Prostate gland (tissue), 2 donors: ENCODE results near the gene TMPRSS9. TPM values are rescaled to one million over a fixed set of nuclear protein-coding genes. Genes with fewer than 3 reads are reported as not detected.

Experiments
- DNase-seq: peaks from one replicate; pipeline ENCODE4 v3.0.0-alpha.2; 2019; ENCODE audit warnings: low spot score
- H3K27ac ChIP-seq, 2 donors: fragments of 200-600 bp; sonication (generic); 2 replicates each; pipeline ENCODE4 v1.5.1; 2017 to 2019
- H3K27me3 ChIP-seq: fragments of 200-600 bp; sonication (generic); replicated peaks from 2 replicates; pipeline ENCODE4 v1.5.1; 2019; ENCODE audit not compliant: insufficient read depth
- H3K36me3 ChIP-seq, 2 donors: fragments of 200-600 bp; sonication (generic); 1 replicate in 1 of 2; 2 replicates in 1 of 2; pipeline versions ENCODE4 v1.5.1 to v1.8.1; 2017 to 2019
- H3K4me1 ChIP-seq: fragments of 200-600 bp; sonication (generic); replicated peaks from 2 replicates; pipeline ENCODE4 v1.5.1; 2019
- H3K4me3 ChIP-seq, 2 donors: fragments of 200-600 bp; sonication (generic); 2 replicates each; pipeline ENCODE4 v1.5.1; 2017 to 2019
- H3K9me3 ChIP-seq: fragments of 200-600 bp; sonication (generic); 2 replicates; pipeline ENCODE4 v1.5.1; 2017
- POLR2A ChIP-seq: fragments of 450-650 bp; IDR thresholded peaks from one replicate; pipeline ENCODE4 v1.6.1; 2016; ENCODE audit warnings: antibody characterized with exemption, mild to moderate bottlenecking
- POLR2AphosphoS5 ChIP-seq: sonication (generic); formaldehyde crosslinking; IDR thresholded peaks from one replicate; pipeline ENCODE4 v1.6.1; 2017; ENCODE audit warnings: antibody characterized with exemption
- WGBS: methylation state at CpG from one replicate; pipeline ENCODE4 v1.1.5; 2018; 5-methylcytosine and 5-hydroxymethylcytosine counted together
- intact Hi-C: fragments of 100-400 bp; cut with DNase I; formaldehyde crosslinking; loops from one replicate; pipeline ENCODE4 v1.14.2; 2022
- total RNA-seq, 2 donors: library from RNA; depleted of rRNA; stranded (reverse); fragments of >200 nt; gene quantifications; one replicate each; pipeline ENCODE4 v1.1.0, GENCODE V29; 2016
- TF ChIP-seq, protein P1 (sequence below), 4 experiments: fragments of 200-600 bp in 2 of 4; fragments of 450-650 bp in 2 of 4; sonication (generic) in 2 of 4; IDR thresholded peaks; 1 replicate in 3 of 4; 2 replicates in 1 of 4; pipeline ENCODE4 v1.5.1; 2016 to 2019; ENCODE audit warnings: antibody characterized with exemption in 4 of 4, mild to moderate bottlenecking in 2 of 4, moderate library complexity in 2 of 4

Gene TMPRSS9
- 1 to 10 TPM in 1 of 2 donors, under 1 TPM in 1; 0.14 to 2.2 TPM for total RNA-seq

GRCh38 chr19:2359992-2360685 is at the start of gene TMPRSS9:
TMPRSS9 (plus strand) TSS chr19:2360265; CDS start chr19:2389786, 29,521 bp downstream.
- Histone ChIP-seq H3K36me3 (no peaks in the 10 kb centered on the region), H3K4me3 (no peak within 1 kb of the TSS), H3K4me1 (no peaks in the 10 kb centered on the region), H3K9me3 (no peaks in the 10 kb centered on the region), H3K27ac (no peak within 1 kb of the TSS), H3K27me3 (peaks cover 7% of the 10 kb centered on the region)
- intact Hi-C loops = no loop called here
- WGBS = 19% methylated on average over 38 of the region's 44 CpGs
- TF ChIP-seq, protein P1, sequence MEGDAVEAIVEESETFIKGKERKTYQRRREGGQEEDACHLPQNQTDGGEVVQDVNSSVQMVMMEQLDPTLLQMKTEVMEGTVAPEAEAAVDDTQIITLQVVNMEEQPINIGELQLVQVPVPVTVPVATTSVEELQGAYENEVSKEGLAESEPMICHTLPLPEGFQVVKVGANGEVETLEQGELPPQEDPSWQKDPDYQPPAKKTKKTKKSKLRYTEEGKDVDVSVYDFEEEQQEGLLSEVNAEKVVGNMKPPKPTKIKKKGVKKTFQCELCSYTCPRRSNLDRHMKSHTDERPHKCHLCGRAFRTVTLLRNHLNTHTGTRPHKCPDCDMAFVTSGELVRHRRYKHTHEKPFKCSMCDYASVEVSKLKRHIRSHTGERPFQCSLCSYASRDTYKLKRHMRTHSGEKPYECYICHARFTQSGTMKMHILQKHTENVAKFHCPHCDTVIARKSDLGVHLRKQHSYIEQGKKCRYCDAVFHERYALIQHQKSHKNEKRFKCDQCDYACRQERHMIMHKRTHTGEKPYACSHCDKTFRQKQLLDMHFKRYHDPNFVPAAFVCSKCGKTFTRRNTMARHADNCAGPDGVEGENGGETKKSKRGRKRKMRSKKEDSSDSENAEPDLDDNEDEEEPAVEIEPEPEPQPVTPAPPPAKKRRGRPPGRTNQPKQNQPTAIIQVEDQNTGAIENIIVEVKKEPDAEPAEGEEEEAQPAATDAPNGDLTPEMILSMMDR (IDR thresholded peaks at IDR 0.05) = no peak
- TF ChIP-seq POLR2A (no peak), POLR2AphosphoS5 (no peak)
- no peak for DNase-seq

- peaks cover 12% of the 10 kb centered on the region for H3K27me3 ChIP-seq
- TF ChIP-seq, protein P1 (IDR thresholded peaks at IDR 0.05) = no peak
- TF ChIP-seq POLR2AphosphoS5 = no peak
- no peak for TF ChIP-seq POLR2A
- no peak overlapping the region for H3K4me3 ChIP-seq
- H3K4me1 ChIP-seq = no peaks in the 10 kb centered on the region
- no peak for DNase-seq
- H3K27ac ChIP-seq = no peak overlapping the region
- H3K9me3 ChIP-seq = no peaks in the 10 kb centered on the region
- WGBS = 98% methylated on average over 4 of the region's 4 CpGs
- intact Hi-C loops = no loop called here
- H3K36me3 ChIP-seq = no peaks in the 10 kb centered on the region
Observed at GRCh38 chr19:2311093-2311492, 49.0 kb upstream of the TMPRSS9 start.

- Histone ChIP-seq H3K36me3 (no peaks in the 10 kb centered on the region), H3K4me1 (no peaks in the 10 kb centered on the region), H3K27ac (no peak overlapping the region), H3K9me3 (no peaks in the 10 kb centered on the region), H3K4me3 (no peak overlapping the region), H3K27me3 (peaks cover 8% of the 10 kb centered on the region)
- TF ChIP-seq, protein P1 (IDR thresholded peaks at IDR 0.05) = no peak
- TF ChIP-seq POLR2AphosphoS5 (no peak), POLR2A (no peak)
- intact Hi-C loops = no loop called here
- DNase-seq = no peak
- WGBS = 32% methylated on average over 28 of the region's 28 CpGs
Observed at GRCh38 chr19:2312820-2313501, 47.1 kb upstream of the TMPRSS9 start.

DNA sequence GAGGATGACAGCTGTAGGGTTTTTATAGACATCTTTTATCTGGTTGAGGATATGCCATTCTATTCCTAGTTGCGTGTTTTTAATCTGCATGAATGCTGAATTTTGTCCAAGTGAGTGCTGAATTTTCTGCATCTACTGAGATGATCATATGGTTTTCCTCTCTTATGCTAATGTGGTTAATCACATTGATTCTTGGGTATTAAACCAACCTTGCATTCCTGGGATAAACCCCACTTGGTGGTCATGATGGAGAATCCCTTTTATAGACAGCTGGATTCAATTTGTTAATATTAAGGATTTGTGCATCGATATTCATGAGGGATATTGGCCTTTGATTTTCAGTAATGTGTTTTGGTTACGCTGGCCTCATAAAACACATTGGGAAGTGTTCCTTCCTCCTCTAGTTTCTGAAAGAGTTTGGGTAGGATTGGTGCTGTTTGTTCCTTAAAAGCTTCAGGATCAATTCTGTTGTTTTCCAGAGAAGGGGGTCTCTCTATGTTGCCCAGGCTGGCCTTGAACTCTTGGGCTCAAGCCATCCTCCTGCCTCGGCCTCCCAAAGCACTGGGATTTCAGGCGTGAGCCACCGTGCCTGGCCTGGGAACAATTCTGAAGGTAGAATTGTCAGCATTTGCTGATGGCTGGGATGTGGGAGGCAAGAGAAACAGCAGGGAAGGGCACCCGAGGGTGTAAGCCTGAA is 44.8 kb upstream of the TMPRSS9 start:
- no peak for DNase-seq
- intact Hi-C loops = loop anchor here (5.0 kb wide), 1 partner anchor 38 kb away; no protein-coding TSS in a partner anchor
- Histone ChIP-seq H3K4me1 (no peaks in the 10 kb centered on the region), H3K27me3 (peaks cover 8% of the 10 kb centered on the region), H3K27ac (no peak overlapping the region), H3K36me3 (no peaks in the 10 kb centered on the region), H3K9me3 (no peaks in the 10 kb centered on the region), H3K4me3 (no peak overlapping the region)
- TF ChIP-seq, protein P1 (IDR thresholded peaks at IDR 0.05) = no peak
- TF ChIP-seq POLR2A = no peak
- TF ChIP-seq POLR2AphosphoS5 = no peak
- WGBS = 88% methylated on average over 7 of the region's 7 CpGs
